ENCODE data around the gene MGMT.

The MGMT gene

GRCh38 chr10:129602938-129603535 is 136.0 kb downstream of the MGMT start:
- no peak for DNase-seq

- no peak for DNase-seq
Observed at GRCh38 chr10:129604333-129605032, 137.4 kb downstream of the MGMT start.

DNA sequence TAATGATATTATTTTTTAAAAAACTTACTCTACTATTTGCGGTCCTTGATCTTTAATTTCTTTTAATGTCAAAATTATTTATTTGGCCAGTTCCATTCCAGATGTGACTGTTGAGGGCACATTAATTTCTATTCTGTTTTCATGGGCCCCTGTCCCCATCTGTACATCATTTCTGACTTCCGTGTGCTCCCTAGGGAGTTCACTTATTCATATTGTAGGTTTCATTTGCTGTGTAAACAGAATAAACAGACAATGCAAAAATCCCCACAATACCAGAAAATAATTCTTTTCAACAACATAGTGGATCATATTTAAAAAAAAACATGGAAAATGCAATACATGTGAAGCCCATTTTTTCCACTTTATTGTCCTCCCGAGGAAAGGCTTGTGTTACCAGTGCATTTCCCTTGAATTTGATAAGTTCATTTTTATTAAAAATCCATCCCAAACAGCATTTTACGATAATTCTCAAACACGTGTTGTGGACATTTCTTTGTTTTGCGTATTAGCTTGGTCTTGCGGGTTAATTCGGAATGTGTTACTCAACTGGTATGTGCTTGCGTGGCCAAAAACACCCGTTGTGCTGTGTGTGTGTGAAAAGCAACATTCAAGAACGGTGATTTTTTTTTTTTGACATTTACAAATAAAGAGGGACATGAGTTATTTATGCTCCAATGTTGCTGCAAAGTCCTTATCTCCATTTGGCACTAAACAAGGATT is 138.4 kb downstream of the MGMT start:
- DNase-seq, result no peak

- DNase-seq, result peak; percentile 80
Observed at GRCh38 chr10:129605986-129606518, 139.0 kb downstream of the MGMT start.

DNA sequence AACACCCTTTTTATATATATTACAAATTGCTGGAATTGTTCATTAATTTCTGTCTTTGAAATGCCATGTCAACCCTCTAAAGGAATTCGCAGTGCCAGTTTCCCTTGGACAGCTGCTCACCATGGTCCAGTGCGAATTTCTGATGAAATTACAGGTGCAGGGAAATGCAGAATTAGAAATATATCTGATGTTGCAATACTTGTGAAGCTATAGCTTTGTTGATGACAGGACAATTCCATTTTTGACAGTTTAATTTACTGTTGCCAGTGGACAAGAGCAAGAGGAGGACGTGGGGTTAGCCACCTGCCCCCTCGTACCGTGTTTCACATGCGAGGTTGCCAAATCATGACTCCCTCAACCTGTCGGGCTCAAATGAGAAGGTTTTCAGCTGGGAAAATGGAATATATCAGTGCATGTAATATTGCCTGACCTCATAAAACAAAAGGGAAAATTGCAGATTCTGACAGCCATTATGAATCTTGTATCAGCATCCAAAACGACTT is 140.6 kb downstream of the MGMT start:
- no peak for DNase-seq

GRCh38 chr10:129608653-129609052 is 141.6 kb downstream of the MGMT start:
- DNase-seq, result no peak

DNA sequence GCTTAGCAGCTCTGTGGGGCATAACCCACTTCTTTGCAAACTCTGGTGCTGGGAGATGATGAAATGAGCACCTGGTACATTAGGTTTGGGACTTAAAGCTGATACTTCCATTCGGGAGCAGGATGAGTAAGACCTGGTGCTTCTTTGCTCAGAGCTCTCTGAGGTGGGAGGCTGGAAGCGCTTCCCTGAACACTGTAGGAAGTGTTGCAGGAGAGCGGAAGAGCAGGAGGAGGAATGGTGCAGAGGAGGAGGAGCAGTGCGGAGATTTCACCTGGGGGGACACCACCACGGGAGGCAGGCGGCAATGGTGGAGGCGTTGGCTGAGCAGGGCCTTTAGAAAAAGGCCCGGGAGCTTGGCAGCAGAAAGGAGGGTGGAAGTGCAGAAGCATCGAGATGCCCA is 142.5 kb downstream of the MGMT start:
- DNase-seq, result no peak

GRCh38 chr10:129612481-129613109 is 145.6 kb downstream of the MGMT start:
- no peak for DNase-seq

GRCh38 chr10:129613377-129613980 is 146.4 kb downstream of the MGMT start:
- no peak for DNase-seq

GRCh38 chr10:129614341-129614740 is 147.3 kb downstream of the MGMT start:
- DNase-seq, result no peak

DNA sequence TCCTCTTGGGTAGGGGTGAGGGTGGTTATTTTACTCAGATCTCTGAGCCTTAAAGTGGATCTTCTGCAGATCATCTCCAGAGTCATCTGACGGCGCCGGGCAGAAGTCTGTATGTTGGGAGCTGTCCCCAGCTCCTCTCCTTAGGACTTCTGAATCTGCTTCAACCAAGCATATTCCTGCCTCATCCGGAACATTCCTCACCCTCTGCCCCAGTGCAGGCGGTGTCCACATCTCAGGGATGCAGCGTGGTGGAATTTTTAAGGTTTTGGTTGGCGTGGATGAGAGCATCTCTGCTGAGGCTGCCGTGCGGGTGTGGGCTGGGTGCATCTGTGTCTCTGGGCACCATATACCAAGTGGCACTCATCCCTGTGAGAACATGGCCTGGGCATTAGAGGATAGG is 148.3 kb downstream of the MGMT start:
- DNase-seq, result no peak

- DNase-seq, result no peak
Observed at GRCh38 chr10:129615921-129616525, 149.0 kb downstream of the MGMT start.

DNA sequence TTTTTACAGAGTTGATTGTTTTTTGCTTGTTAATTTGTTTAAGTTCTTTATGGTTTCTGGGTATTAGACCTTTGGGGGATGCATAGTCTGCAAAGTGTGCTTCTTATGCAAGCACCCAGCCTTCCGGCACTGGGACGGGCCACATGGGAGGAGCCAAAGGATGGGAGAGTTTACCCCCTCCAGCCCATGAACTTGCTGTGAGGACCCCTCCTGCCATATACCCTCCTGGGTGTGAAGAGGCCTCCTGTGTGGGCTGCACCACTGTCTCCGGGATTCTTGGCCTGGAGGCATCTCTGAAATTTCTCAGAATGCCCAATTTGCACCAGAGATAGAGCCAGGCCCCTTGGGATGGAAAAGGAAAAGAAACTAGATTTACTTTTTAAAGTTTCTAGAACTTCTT is 150.7 kb downstream of the MGMT start:
- DNase-seq, result no peak

DNA sequence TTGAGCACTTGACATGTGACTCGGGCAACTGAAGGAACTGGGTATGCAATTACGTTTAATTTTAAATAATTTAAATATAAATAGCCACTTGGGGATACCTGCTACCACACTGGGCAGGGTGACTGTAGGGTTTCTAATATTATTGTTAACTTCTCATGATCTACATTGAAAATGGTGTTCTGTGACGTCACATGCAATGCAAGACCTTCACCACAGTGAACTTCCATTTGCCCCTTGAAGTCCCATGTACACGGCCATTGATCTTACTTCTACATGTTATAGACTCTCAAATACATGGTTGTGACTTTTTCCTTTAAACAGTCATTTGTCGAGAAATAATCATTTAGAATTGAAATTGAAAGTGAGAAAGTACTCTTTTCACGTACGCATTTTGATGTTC is 154.0 kb downstream of the MGMT start:
- DNase-seq, result no peak

GRCh38 chr10:129621693-129622092 is 154.7 kb downstream of the MGMT start:
- DNase-seq, result no peak

DNA sequence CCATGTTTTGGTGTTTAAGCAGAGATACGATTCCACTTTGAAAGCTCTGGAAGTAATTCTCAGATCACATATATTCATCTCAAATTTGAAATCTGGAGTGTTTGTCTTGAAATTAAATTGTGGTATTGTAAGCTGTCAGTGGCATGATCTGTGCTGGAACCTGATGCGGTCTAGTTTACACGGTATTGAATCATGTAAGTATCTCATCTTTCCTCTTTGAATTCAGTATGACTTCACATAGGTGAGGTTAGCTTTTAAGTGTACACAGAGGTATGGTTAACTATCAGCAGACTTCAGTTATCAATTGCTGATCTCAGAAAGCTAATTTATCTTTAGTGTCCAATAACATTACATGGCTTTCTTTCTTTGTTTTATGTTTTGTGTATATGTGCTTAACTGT is 155.2 kb downstream of the MGMT start:
- DNase-seq, result no peak

- DNase-seq, result no peak
Observed at GRCh38 chr10:129622736-129623135, 155.7 kb downstream of the MGMT start.

- no peak for DNase-seq
Observed at GRCh38 chr10:129624526-129624925, 157.5 kb downstream of the MGMT start.

GRCh38 chr10:129626309-129626708 is 159.3 kb downstream of the MGMT start:
- DNase-seq, result no peak

- DNase-seq, result no peak
Observed at GRCh38 chr10:129626796-129627435, 159.9 kb downstream of the MGMT start.

DNA sequence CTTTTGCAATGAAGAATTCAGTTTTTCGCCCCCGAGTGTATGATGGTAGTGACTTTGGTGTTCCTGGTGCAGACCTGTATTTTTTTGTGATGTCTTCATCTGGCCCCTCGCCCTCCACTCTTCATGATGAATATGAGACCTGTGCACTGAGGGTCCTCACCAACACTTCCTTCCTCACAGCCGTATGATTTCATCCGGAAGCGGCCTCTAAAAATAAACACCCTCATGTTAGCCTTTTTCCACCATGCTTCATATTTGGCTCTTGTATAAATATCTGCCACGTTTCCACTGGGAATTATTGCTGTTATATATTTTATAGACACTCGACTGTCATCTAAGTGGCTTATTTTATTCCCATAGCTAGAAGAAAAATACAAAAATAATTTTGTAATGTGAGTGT is 160.4 kb downstream of the MGMT start:
- no peak for DNase-seq

GRCh38 chr10:129628823-129629222 is 161.8 kb downstream of the MGMT start:
- no peak for DNase-seq
